HG03025 (cell line): Measurements from ENCODE around the gene S1PR3.

Source experiments
- ATAC-seq: cut with Tn5 transposase; IDR thresholded peaks from one replicate; pipeline ENCODE4 v1.9.1; 2021; ENCODE audit warnings: mild to moderate bottlenecking, moderate library complexity; ENCODE audit not compliant: unreplicated experiment, low FRiP score

S1PR3 gene

GRCh38 chr9:89006267-89006666, 15.0 kb downstream of the S1PR3 start:
- ATAC-seq = no peak

DNA sequence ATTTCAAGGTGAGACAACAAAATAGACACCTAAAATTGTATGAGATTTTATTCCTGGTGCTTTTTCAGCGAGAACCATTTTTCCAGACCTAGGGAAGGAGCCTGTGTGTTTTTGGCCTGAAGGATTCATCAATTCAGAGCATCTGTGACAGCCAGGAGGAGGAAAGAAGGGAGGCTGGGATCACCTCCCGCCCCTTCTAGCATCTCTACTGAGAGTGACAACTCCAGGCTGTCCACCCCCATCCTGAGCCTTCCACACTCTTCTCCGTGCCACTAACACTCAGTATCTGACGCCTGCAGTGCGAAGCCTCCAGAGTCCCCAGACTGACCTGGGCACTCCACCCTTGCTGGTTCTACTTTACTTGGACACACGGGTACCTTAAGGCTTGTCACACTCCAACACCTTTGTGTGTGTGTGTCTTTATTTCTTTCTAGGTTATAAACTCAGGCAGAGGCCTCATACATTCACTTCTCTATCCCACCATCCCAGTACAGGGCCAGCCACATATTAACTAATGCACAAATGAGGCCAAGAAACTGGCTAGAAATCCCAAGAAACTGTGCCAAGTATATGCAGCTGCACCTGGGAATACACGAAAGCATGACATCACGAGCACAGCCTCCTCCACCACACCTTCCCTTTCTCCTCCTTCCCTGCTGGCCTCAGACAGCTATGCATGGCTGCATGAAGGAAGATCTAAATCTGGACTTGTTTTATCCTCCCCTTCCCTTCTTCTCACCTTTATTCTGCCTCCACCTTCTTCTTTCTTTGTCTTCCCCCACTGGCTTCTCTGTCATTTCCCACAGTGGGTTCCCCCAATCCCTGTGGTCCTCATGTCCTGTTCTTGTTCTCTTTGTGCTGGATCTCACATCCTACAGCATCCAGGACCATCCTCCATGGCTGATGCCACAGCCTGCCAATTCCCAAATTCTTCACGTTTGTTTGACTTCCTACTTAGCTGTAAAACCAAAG, 16.0 kb downstream of the S1PR3 start:
- no peak for ATAC-seq

DNA sequence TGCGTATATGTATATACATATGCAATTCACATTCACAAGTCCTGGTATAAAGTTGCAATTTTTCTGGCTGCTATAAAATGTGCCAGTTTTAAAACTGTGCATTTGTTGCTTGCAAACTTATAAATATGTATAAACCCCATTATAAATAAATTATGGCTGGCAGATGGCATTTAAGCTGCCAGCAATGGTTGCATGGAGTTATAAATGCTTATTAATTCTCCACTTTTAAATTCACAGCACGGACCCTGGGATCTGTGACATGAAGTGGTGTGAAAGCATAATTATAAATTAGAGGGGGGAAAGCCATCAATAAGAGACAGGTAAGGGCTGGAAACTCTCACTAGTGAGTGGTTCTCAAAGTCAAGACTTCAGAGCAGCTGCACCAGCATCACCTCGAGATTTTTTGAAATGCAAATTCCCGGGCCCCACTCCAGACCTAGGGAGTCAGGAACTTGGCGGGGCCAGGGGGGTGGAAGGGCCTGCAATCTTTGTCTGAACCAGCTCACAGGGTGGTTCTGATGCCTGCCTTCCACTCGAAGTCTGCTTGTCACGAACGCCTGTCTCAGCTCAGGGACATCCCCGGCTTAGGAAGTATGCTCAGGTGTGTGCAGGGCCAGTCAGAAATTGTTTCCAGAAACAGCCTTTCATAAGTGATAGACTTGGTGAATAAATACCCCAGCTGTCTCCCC, 16.9 kb downstream of the S1PR3 start:
- no peak for ATAC-seq

GRCh38 chr9:89008744-89009545, 17.7 kb downstream of the S1PR3 start:
- no peak for ATAC-seq

GRCh38 chr9:89009546-89009840, 18.2 kb downstream of the S1PR3 start:
- no peak for ATAC-seq

DNA sequence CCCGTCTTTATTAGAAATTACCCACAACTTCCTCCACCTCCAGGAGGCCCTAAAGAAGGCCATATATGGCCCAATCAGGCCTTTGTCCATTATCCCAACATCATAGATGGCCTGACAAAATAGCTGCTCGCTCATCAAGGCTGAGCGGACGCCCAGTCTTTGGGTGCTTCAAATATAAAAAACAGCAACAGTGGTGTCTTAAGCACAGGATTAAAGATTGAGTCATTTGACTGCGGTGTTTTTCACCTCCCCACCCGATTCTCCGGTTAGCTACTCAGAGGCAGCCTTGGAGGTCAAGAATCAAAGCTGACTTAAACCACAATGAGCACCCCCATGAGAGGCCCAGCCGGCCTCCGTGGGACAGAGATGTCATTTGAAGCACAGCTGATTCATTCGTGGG, 18.8 kb downstream of the S1PR3 start:
- ATAC-seq = no peak

DNA sequence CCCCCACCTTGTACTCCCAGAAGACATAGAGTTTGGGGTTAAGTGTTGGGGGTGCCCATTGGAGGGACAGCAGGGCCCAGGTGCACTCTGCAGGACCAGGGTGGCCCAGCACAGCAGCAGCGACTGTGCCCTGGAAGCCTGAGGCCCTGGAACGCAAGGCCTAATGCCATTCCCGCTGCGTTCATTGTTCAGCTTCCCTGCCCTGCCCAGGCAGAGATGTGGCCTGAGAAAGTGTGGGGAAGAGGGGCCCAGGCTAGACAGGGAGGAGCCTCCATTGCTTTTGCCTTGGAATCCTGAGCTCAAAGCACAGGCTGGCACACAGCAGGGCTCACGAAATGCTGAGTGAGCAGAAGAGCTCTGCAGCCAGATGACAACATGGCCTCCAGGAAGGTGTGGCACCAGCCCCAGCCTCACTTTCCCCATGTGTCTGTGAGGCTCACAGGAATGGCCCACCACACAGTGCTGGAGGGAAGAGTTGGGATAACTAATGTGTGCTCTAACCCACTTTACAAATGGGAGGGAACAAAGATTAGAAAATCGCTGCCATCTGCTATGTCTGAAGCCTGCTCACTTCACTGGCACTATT, 19.4 kb downstream of the S1PR3 start:
- no peak for ATAC-seq

DNA sequence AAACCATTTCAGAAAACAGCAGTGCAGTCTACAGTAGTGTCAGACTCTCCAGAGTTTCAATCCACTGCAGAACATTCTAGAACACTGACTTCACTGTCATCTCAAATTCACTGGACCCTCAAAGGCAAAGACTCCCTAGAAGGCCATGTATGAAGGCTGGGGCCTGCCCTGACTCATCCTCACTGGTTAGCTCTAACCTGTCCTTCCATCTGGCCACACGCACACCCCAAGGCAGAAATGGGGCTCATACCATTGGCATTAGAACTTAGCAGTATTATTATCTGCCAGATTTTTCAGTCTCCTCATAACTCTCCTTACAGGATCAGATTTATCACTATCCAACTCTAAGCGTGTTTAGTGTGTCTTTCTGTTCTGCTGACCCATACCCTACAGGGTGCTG, 20.4 kb downstream of the S1PR3 start:
- no peak for ATAC-seq

GRCh38 chr9:89012294-89013042, 21.2 kb downstream of the S1PR3 start:
- ATAC-seq = no peak

DNA sequence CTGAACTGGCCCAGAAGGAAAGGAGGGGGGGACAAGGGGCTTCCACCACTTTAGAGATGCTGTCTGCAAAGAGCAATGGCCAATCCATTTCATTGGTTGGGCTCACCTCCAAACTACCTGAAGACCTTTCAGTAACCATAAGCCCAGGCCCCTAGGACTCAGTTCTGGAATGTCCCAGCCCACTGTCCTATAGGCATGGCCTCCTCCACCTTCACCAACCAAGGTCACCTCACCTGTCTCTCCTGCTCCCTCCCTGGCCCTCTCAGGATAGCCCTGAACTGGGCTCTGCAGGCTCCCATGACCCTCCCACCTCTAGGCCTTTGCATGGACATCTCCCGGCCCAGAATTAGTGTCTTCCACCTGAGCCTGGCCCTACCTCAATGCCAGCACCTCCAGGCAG, 22.4 kb downstream of the S1PR3 start:
- ATAC-seq = no peak

DNA sequence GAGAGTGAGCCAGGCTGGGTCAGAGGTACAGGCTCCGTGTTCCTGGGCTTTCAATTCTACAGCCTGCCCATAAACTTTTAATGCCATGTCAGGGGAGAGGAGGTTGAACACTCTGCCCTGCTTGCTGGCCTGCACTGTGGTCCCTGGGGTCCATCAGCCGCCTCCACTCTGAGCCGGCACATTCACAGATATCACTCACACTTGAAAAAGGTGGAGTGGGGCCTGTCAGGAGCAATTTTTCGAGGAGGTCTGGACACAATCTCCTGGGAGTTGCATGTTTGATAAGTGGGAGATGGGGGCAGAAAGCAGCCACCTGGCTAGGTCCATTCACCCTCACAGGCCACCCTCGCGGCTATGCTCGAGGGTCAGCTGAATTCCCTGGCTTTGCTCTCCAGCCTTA, 22.9 kb downstream of the S1PR3 start:
- no peak for ATAC-seq

DNA sequence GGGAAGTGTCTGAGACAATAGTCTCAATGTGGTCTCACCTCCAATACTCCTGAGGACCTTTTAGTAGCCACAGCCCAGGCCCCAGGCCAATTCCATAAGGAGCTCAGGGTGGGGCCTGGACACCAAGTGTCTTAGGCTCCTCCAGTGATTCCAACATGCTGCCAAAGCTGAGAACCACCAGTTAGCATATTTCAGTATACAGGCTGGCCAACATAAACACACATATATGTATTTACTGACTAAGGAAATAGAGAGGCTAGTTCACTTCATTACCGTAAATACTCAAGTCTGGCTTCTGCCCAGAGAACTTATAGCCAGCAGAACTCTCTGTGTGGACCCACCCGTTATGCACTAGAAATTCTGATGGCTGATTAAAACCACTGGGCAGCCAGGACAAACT, 24.1 kb downstream of the S1PR3 start:
- ATAC-seq = no peak

- ATAC-seq = no peak
These were observed 29.5 kb downstream of the S1PR3 start for GRCh38 chr9:89020754-89021153.

GRCh38 chr9:89021154-89021803, 30.0 kb downstream of the S1PR3 start:
- no peak for ATAC-seq

- no peak for ATAC-seq
These were observed 30.9 kb downstream of the S1PR3 start for GRCh38 chr9:89022001-89022759.

DNA sequence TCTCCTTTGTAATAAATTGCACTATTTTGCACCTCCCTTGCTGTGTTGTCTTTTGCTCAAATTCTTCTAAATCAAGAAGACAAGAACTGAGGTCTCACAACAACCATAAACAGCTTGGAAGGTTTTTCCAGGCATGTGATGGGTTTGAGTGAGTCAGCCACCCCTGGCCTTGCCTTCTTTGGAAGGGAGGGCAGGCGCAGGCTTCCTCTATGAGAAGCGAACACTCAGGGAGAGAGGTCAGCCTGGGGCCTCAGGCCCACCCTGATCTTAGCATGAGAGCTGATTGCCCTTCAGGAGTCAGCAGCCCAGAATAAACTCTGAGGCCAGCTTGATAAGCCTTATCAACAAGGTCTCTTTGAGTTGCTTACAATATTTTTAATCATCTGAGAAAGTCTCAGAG, 31.6 kb downstream of the S1PR3 start:
- ATAC-seq = no peak

- no peak for ATAC-seq
These were observed 32.5 kb downstream of the S1PR3 start for GRCh38 chr9:89023740-89024139.

- no peak for ATAC-seq
These were observed 33.5 kb downstream of the S1PR3 start for GRCh38 chr9:89024727-89025126.

DNA sequence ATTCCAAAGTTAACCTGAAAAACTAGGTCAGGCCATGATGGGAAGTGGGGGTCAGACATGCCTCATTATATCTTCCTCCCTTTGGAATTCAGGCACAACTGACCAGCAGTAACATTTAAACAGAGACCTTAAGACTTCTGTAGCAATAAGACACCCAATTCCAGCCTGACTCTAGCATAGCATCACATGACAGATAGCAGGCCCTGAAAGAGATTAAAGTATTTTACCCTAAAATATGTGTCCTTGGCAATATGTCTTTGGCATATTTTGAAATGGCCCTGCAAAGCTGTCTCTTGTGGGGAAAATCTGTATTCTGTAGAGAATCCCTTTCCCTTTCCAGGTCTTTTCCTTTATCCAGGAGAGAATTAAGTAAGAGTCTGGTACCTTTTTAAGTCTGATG, 34.3 kb downstream of the S1PR3 start:
- no peak for ATAC-seq
